ENCODE data around the gene KATNIP. TPM values are rescaled to one million over a fixed set of nuclear protein-coding genes. Genes with fewer than 3 reads are reported as not detected.
A peak's percentile ranks its signal among the peaks of the same experiment; 100 is the strongest.

The KATNIP gene
- total and polyA plus RNA-seq, 2 of the 13 experiments (the other 11 are each of a cell fraction or from before 2014, with no cell fraction given): 9.7 to 12.0 TPM

GRCh38 chr16:27579087-27579980, 29.4 kb downstream of the KATNIP start (continued):
- TF ChIP-seq, protein P1, sequence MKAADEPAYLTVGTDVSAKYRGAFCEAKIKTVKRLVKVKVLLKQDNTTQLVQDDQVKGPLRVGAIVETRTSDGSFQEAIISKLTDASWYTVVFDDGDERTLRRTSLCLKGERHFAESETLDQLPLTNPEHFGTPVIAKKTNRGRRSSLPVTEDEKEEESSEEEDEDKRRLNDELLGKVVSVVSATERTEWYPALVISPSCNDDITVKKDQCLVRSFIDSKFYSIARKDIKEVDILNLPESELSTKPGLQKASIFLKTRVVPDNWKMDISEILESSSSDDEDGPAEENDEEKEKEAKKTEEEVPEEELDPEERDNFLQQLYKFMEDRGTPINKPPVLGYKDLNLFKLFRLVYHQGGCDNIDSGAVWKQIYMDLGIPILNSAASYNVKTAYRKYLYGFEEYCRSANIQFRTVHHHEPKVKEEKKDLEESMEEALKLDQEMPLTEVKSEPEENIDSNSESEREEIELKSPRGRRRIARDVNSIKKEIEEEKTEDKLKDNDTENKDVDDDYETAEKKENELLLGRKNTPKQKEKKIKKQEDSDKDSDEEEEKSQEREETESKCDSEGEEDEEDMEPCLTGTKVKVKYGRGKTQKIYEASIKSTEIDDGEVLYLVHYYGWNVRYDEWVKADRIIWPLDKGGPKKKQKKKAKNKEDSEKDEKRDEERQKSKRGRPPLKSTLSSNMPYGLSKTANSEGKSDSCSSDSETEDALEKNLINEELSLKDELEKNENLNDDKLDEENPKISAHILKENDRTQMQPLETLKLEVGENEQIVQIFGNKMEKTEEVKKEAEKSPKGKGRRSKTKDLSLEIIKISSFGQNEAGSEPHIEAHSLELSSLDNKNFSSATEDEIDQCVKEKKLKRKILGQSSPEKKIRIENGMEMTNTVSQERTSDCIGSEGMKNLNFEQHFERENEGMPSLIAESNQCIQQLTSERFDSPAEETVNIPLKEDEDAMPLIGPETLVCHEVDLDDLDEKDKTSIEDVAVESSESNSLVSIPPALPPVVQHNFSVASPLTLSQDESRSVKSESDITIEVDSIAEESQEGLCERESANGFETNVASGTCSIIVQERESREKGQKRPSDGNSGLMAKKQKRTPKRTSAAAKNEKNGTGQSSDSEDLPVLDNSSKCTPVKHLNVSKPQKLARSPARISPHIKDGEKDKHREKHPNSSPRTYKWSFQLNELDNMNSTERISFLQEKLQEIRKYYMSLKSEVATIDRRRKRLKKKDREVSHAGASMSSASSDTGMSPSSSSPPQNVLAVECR (CRISPR knock-in tag; IDR thresholded peaks at IDR 0.05; ENCODE audit: borderline replicate concordance): peak; percentile 44; the same call in 1 of the 2 replicates
- TF ChIP-seq RFXANK (CRISPR knock-in tag; IDR thresholded peaks at IDR 0.05) (no peak), ZNF577 (CRISPR knock-in tag; IDR thresholded peaks at IDR 0.05; ENCODE audit: borderline replicate concordance, low read depth) (no peak), ZNF274 (CRISPR knock-in tag; IDR thresholded peaks at IDR 0.05) (no peak), TSC22D2 (CRISPR knock-in tag; IDR thresholded peaks at IDR 0.05; ENCODE audit: borderline replicate concordance) (no peak), ZNF557 (CRISPR knock-in tag; IDR thresholded peaks at IDR 0.05) (0 out of 2 replicates have a peak, but pooled peaks have one; percentile 31), CC2D1A (CRISPR knock-in tag; IDR thresholded peaks at IDR 0.05) (no peak), ZNF614 (CRISPR knock-in tag; IDR thresholded peaks at IDR 0.05; ENCODE audit: borderline replicate concordance) (no peak), ZNF704 (CRISPR knock-in tag; IDR thresholded peaks at IDR 0.05; ENCODE audit: borderline replicate concordance) (no peak), ZFP36L2 (CRISPR knock-in tag; IDR thresholded peaks at IDR 0.05) (no peak)
- TF ChIP-seq, protein P2, sequence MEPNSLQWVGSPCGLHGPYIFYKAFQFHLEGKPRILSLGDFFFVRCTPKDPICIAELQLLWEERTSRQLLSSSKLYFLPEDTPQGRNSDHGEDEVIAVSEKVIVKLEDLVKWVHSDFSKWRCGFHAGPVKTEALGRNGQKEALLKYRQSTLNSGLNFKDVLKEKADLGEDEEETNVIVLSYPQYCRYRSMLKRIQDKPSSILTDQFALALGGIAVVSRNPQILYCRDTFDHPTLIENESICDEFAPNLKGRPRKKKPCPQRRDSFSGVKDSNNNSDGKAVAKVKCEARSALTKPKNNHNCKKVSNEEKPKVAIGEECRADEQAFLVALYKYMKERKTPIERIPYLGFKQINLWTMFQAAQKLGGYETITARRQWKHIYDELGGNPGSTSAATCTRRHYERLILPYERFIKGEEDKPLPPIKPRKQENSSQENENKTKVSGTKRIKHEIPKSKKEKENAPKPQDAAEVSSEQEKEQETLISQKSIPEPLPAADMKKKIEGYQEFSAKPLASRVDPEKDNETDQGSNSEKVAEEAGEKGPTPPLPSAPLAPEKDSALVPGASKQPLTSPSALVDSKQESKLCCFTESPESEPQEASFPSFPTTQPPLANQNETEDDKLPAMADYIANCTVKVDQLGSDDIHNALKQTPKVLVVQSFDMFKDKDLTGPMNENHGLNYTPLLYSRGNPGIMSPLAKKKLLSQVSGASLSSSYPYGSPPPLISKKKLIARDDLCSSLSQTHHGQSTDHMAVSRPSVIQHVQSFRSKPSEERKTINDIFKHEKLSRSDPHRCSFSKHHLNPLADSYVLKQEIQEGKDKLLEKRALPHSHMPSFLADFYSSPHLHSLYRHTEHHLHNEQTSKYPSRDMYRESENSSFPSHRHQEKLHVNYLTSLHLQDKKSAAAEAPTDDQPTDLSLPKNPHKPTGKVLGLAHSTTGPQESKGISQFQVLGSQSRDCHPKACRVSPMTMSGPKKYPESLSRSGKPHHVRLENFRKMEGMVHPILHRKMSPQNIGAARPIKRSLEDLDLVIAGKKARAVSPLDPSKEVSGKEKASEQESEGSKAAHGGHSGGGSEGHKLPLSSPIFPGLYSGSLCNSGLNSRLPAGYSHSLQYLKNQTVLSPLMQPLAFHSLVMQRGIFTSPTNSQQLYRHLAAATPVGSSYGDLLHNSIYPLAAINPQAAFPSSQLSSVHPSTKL (CRISPR knock-in tag; IDR thresholded peaks at IDR 0.05): peak; percentile 88; the same call in 1 of the 2 replicates
- TF ChIP-seq, protein P3, sequence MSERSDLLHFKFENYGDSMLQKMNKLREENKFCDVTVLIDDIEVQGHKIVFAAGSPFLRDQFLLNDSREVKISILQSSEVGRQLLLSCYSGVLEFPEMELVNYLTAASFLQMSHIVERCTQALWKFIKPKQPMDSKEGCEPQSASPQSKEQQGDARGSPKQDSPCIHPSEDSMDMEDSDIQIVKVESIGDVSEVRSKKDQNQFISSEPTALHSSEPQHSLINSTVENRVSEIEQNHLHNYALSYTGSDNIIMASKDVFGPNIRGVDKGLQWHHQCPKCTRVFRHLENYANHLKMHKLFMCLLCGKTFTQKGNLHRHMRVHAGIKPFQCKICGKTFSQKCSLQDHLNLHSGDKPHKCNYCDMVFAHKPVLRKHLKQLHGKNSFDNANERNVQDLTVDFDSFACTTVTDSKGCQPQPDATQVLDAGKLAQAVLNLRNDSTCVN (CRISPR knock-in tag; IDR thresholded peaks at IDR 0.05; ENCODE audit: borderline replicate concordance): no peak; the same call in 1 of the 2 replicates
- TF ChIP-seq, protein P4, sequence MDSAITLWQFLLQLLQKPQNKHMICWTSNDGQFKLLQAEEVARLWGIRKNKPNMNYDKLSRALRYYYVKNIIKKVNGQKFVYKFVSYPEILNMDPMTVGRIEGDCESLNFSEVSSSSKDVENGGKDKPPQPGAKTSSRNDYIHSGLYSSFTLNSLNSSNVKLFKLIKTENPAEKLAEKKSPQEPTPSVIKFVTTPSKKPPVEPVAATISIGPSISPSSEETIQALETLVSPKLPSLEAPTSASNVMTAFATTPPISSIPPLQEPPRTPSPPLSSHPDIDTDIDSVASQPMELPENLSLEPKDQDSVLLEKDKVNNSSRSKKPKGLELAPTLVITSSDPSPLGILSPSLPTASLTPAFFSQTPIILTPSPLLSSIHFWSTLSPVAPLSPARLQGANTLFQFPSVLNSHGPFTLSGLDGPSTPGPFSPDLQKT (CRISPR knock-in tag; IDR thresholded peaks at IDR 0.05; ENCODE audit: borderline replicate concordance): no peak
- TF ChIP-seq, protein P5, sequence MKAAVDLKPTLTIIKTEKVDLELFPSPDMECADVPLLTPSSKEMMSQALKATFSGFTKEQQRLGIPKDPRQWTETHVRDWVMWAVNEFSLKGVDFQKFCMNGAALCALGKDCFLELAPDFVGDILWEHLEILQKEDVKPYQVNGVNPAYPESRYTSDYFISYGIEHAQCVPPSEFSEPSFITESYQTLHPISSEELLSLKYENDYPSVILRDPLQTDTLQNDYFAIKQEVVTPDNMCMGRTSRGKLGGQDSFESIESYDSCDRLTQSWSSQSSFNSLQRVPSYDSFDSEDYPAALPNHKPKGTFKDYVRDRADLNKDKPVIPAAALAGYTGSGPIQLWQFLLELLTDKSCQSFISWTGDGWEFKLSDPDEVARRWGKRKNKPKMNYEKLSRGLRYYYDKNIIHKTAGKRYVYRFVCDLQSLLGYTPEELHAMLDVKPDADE (CRISPR knock-in tag; IDR thresholded peaks at IDR 0.05): no peak

Measured in HepG2 (cell line).